GM19351 (cell line): Measurements from ENCODE around the gene NUCB1.
A peak's percentile ranks its signal among the peaks of the same experiment; 100 is the strongest.
"Not testable (repeated sequence)": the region's sequence is repeated elsewhere in the genome, so short reads cannot be mapped to it uniquely, and the experiment has no call there.

Experiments
- ATAC-seq: cut with Tn5 transposase; IDR thresholded peaks from one replicate; pipeline ENCODE4 v1.9.1; 2021; ENCODE audit warnings: mild to moderate bottlenecking, moderate library complexity; ENCODE audit not compliant: unreplicated experiment

Gene NUCB1

GRCh38 chr19:48899781-48900476 lies at the start of gene NUCB1:
NUCB1 (plus strand) TSS chr19:48900312; CDS start chr19:48900797, 485 bp downstream.
- peak; percentile 86 for ATAC-seq

GRCh38 chr19:48852292-48852691 lies 47.8 kb upstream of the NUCB1 start:
- ATAC-seq: no peak

- ATAC-seq: no peak
Measured at GRCh38 chr19:48853483-48853882, 46.6 kb upstream of the NUCB1 start.

GRCh38 chr19:48854103-48854502 lies 46.0 kb upstream of the NUCB1 start:
- no peak for ATAC-seq

DNA sequence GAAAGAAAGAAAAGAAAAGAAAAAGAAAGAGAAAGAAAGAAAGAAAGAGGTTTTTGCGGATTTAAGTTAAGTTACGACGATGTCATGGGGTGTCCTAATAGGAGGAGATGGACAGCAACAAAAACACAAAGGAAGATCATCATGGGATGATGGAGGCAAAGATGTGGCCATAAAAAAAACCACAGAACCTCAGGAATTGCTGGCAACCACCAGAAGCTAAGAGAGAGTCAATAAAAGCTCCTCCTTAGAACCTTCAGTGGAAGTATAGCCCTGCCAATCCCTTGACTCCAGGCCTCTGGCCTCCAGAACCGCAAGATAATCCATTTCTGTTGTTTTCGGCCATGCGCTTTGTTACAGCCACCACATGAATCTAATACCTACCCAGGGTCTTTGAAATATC lies 43.2 kb upstream of the NUCB1 start:
- ATAC-seq: no peak

GRCh38 chr19:48858984-48859710 lies 41.0 kb upstream of the NUCB1 start:
- no peak for ATAC-seq

GRCh38 chr19:48859711-48860572 lies 40.2 kb upstream of the NUCB1 start:
- ATAC-seq: no peak

DNA sequence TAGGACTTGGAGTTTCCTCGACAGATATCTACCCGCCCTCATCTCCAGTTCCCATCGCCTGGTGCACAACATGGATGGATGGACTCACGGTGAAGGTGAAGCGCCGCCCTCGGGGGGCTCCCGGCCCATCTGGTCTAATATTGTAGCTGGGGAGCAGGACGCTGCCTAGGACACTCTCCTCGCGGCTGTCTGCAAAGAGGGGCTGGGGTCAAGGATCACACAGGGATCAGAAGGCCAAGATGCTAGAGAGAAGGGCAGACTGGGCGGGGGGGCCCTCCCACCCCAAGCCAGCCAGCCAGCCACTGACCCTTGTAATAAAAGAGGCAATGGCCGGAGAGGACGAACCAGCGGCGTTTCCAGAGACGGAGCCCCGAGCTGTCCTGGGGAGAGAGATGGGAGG lies 38.8 kb upstream of the NUCB1 start:
- ATAC-seq: no peak

DNA sequence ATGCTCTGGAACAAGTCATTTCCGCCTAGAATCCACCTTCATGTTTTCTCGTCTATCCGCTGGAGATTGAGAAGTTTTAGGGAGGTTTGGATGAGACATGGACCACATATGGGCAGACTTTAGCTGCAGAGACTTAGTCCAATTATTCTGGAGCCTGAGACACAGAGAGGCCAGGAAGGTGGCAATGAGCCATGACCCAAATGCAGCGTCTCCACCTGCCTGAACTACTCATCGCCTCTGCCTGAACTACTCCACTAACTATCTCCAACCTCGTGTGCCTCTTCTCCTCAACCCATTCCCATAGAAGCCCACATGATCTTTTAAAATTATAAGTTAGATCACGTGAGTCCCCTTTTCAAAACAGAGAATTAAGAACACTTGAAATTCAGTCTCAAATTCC lies 37.3 kb upstream of the NUCB1 start:
- no peak for ATAC-seq

DNA sequence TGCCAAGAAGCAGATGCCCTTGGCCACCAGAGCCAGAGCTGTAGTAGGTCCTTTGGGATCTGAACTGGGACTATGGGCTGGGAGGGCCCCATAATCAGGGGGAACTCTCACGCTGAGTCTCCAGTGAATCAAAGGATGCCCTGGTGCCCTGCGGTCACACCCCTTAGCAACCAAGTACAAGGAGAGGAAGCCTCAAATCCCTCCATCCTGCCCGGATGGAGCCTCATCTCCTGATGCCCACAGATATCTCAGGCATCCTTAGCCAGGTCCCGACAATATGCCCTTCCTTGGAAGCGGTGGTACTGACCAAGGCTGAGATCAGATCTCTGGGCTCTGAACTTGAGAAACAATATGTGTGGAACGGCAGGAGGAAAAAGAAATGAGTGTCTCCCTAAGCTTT lies 33.4 kb upstream of the NUCB1 start:
- no peak for ATAC-seq

DNA sequence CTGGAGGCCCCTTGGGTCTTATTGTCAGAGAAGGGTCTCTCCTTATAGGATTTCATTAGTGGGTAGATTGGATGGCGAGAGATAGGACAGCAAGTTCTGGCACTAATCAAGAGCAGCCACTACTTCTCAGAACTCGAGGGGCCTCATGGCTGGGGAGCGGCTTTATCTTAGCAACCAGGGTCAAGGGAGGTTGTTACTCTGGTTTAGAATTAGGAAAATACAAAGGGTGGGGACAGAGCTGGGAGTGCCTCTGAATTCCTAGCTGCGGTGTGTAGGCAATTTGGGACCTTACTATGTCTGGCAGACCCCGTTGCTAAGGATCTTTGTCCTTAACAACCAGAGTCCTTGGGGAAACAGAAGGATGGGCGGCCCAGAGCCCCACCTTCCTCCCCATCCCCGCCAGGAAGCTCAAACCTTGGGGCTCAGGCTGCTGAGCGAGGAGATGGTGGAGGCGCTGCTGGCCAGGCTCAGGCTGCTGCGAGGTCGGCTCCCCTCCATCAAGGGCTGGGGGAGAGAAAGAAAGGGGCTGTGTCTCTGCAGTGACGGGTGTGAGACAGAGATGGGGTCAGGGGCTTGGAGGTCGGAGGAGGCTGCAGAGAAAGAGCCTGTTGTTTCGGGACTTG lies 32.9 kb upstream of the NUCB1 start:
- ATAC-seq: no peak

GRCh38 chr19:48867746-48868113 lies 32.4 kb upstream of the NUCB1 start:
- no peak for ATAC-seq

GRCh38 chr19:48868114-48868886 lies 31.8 kb upstream of the NUCB1 start, which contains the start of gene PLEKHA4:
PLEKHA4 (minus strand) TSS chr19:48868617; CDS start chr19:48867620, 997 bp downstream.
- no peak for ATAC-seq

DNA sequence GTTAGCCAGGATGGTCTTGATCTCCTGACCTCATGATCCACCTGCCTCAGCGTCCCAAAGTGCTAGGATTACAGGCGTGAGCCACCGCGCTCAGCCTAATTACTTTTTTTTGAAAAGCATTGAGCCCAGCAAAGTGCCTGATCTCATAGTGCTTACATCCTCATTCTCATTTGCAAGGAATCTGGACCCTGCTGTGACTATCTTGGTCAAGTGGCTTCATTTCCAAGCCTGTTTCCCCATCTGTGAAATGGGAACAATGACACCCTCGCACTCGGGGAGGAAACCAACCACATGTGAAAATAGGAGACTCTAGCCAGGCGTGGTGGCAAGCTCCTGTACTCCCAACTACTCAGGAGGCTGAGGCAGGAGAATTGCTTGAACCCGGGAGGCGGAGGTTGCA lies 30.1 kb upstream of the NUCB1 start:
- no peak for ATAC-seq

GRCh38 chr19:48871471-48872181 lies 28.5 kb upstream of the NUCB1 start:
- ATAC-seq: not testable (repeated sequence)

DNA sequence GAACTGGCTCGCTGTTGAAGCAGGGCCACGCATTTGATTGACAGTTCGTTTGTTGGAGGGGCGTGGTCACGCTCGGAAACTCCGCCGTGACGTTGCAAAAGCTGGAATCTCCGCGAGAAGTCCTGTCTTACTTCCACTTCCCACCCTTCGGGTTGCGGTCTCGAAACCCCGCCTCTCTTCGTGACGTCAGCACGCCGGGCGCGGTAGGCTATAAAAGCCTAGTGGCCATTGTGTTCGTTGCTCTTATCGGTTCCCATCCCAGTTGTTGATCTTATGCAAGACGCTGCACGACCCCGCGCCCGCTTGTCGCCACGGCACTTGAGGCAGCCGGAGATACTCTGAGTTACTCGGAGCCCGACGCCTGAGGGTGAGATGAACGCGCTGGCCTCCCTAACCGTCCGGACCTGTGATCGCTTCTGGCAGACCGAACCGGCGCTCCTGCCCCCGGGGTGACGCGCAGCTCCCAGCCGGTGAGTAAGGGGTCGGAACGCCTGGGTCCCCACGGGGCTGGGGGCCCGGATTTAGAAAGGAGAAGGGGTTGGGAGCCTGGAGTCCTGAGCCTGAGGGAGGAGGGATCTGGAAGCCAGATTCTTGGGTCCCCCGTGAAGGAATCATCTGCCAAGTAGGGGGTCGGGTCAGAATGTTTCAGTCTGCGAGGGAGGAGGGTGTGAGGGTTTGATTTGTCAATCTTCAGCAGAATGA lies 27.8 kb upstream of the NUCB1 start, which contains the start of gene PPP1R15A:
TSS of gene PPP1R15A (plus strand) at position 240 of the 702 bp plus-strand sequence. CDS start 813 bp downstream, outside the sequence.
- peak; percentile 39 for ATAC-seq

GRCh38 chr19:48872884-48873475 lies 27.1 kb upstream of the NUCB1 start:
- ATAC-seq: no peak

- no peak for ATAC-seq
Measured at GRCh38 chr19:48873476-48874302, 26.4 kb upstream of the NUCB1 start.
